ENCODE results near the gene GMPR2.
A peak's percentile ranks its signal among the peaks of the same experiment; 100 is the strongest.

DNA sequence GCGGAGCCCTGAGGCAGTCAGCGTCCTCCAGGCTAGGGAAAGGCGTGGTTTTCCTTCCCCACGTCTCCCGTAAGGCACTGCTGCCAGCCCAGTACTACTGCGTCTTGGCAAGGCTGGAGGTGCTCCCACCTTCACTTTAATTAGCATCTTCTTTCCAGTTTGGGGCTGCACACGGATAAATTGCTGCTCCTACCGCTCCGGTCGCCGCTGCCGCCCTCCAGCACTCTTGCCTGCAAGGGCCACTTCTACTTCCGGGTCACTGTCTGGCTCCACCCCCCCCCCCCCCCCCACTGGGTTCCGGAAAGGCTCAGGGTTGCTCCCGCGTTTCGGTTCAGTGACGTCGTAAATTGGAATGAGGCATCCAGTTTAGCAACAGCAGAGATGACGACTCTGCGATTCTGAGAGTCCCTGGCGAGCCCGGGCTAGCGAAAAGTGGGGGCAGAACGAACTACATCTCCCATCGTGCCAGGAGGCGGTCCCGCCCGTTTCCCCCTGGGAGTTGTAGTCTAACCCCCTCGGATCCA, 546 bp upstream of the GMPR2 start, which contains the start of gene NEDD8:
- TF ChIP-seq POLR2AphosphoS5 (IDR thresholded peaks at IDR 0.05; ENCODE audit: borderline replicate concordance, low read depth, low read length), result peak; percentile 58
- TF ChIP-seq EZH2 (IDR thresholded peaks at IDR 0.05), result no peak
- TF ChIP-seq FOXP2 (optimal IDR thresholded peaks at IDR 0.05; ENCODE audit: control extremely low read depth, extremely low read length, insufficient read depth), result peak; percentile 25
